ENCODE results near the gene SSBP3. TPM values are rescaled to one million over a fixed set of nuclear protein-coding genes. Genes with fewer than 3 reads are reported as not detected.

Gene SSBP3
- total and polyA plus RNA-seq, 9 of the 15 experiments (the other 6 are each of a cell fraction or from before 2014, with no cell fraction given) = 8.7 to 108 (median 33.8) TPM

- POLR2A ChIA-PET = interaction anchor here (0.6 to 1.8 kb wide), 4 partner anchors 9 to 234 kb away, joined by 3 to 5 read pairs (median 4); no protein-coding TSS in a partner anchor
- Histone ChIP-seq H4K20me1 (replicated peaks; ENCODE audit: control insufficient read depth, insufficient read depth, low read length) (peaks cover 68% of the 10 kb centered on the region), H3K79me2 (ENCODE audit: control insufficient read depth, insufficient read depth, low read length) (peaks cover 91% of the 10 kb centered on the region)
- TF ChIP-seq ZNF707 (CRISPR knock-in tag; conservative IDR thresholded peaks at IDR 0.05) (no peak), NCOA1 (IDR thresholded peaks at IDR 0.05; ENCODE audit: low read depth) (no peak), NFRKB (IDR thresholded peaks at IDR 0.05; ENCODE audit: low read depth) (no peak), HNRNPUL1 (IDR thresholded peaks at IDR 0.05; ENCODE audit: low read length) (no peak), TAF1 (IDR thresholded peaks at IDR 0.05; ENCODE audit: control insufficient read depth, extremely low read depth, insufficient read depth, low read length, severe bottlenecking) (no peak), NCOA2 (IDR thresholded peaks at IDR 0.05; ENCODE audit: partially characterized antibody in 2 of 2) (no peak), CBFA2T2 (conservative IDR thresholded peaks at IDR 0.05) (no peak), RBBP5 (IDR thresholded peaks at IDR 0.05; ENCODE audit: borderline replicate concordance, insufficient read depth, low read length, poor library complexity, severe bottlenecking) (no peak), DPF2 (IDR thresholded peaks at IDR 0.05) (no peak), LCOR (CRISPR knock-in tag; IDR thresholded peaks at IDR 0.05) (no peak), ZNF197 (CRISPR knock-in tag; IDR thresholded peaks at IDR 0.05; ENCODE audit: low read depth) (no peak), FUS (optimal IDR thresholded peaks at IDR 0.05; ENCODE audit: low read depth, low read length) (no peak)
- TF ChIP-seq, protein P1, sequence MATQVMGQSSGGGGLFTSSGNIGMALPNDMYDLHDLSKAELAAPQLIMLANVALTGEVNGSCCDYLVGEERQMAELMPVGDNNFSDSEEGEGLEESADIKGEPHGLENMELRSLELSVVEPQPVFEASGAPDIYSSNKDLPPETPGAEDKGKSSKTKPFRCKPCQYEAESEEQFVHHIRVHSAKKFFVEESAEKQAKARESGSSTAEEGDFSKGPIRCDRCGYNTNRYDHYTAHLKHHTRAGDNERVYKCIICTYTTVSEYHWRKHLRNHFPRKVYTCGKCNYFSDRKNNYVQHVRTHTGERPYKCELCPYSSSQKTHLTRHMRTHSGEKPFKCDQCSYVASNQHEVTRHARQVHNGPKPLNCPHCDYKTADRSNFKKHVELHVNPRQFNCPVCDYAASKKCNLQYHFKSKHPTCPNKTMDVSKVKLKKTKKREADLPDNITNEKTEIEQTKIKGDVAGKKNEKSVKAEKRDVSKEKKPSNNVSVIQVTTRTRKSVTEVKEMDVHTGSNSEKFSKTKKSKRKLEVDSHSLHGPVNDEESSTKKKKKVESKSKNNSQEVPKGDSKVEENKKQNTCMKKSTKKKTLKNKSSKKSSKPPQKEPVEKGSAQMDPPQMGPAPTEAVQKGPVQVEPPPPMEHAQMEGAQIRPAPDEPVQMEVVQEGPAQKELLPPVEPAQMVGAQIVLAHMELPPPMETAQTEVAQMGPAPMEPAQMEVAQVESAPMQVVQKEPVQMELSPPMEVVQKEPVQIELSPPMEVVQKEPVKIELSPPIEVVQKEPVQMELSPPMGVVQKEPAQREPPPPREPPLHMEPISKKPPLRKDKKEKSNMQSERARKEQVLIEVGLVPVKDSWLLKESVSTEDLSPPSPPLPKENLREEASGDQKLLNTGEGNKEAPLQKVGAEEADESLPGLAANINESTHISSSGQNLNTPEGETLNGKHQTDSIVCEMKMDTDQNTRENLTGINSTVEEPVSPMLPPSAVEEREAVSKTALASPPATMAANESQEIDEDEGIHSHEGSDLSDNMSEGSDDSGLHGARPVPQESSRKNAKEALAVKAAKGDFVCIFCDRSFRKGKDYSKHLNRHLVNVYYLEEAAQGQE (IDR thresholded peaks at IDR 0.05; ENCODE audit: borderline replicate concordance) = no peak
- TF ChIP-seq, protein P1 (CRISPR knock-in tag; IDR thresholded peaks at IDR 0.05; ENCODE audit: low read depth) = no peak
- TF ChIP-seq, protein P2, sequence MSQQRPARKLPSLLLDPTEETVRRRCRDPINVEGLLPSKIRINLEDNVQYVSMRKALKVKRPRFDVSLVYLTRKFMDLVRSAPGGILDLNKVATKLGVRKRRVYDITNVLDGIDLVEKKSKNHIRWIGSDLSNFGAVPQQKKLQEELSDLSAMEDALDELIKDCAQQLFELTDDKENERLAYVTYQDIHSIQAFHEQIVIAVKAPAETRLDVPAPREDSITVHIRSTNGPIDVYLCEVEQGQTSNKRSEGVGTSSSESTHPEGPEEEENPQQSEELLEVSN (IDR thresholded peaks at IDR 0.05; ENCODE audit: borderline replicate concordance in 1 of 2, extremely low read depth in 1 of 2, insufficient read depth in 1 of 2, insufficient read length in 1 of 2, low read depth in 1 of 2, low read length in 1 of 2, poor library complexity in 1 of 2, severe bottlenecking in 1 of 2) = no peak
These were observed 82.3 kb downstream of the SSBP3 start for GRCh38 chr1:54323921-54324250.

More at GRCh38 chr1:54323921-54324250, 82.3 kb downstream of the SSBP3 start:
- CTCF ChIA-PET (ENCODE audit: low intra/inter-chr PET ratio) = no interaction called here
- intact Hi-C loops (cut with micrococcal nuclease) = no loop called here
- Histone ChIP-seq H3K4me2 (ENCODE audit: insufficient read depth, low read length) (no peak overlapping the region), H3K36me3 (ENCODE audit: control insufficient read depth, insufficient read depth, low read length) (peaks cover 26% of the 10 kb centered on the region; the same call in 2 of the 3 replicates), H3K4me3 (no peak overlapping the region), H2AFZ (ENCODE audit: low read depth, low read length) (no peak overlapping the region), H3K27me3 (ENCODE audit: control insufficient read depth in 2 of 2, insufficient read depth in 2 of 2, low read length in 2 of 2) (no peaks in the 10 kb centered on the region), H3K27ac (ENCODE audit: extremely low read depth, low read depth, low read length) (no peak overlapping the region), H3K4me1 (replicated peaks in 1 of 2; ENCODE audit: control insufficient read depth in 2 of 2, insufficient read depth in 2 of 2, low read length in 2 of 2) (peaks cover 14 to 24% of the 10 kb centered on the region in 2 experiments; a peak in 4 of 5 replicates), H3K9ac (ENCODE audit: insufficient read depth in 1 of 2, low read depth in 2 of 2, low read length in 2 of 2) (peak overlapping the region in 1 of 2 experiments; percentile 53; a peak in 1 of 4 replicates), H3K9me1 (ENCODE audit: control insufficient read depth, insufficient read depth, low read length) (peaks cover under 1% of the 10 kb centered on the region), H3K9me3 (replicated peaks; ENCODE audit: control insufficient read depth, insufficient read depth, low read depth, low read length) (no peaks in the 10 kb centered on the region)
- in situ Hi-C loops (cut with MboI) = loop anchor here (5.0 to 25.0 kb wide), 2 partner anchors 78 to 163 kb away; no protein-coding TSS in a partner anchor
- WGBS (ENCODE audit: insufficient coverage, low coverage, missing lambda C conversion rate) = 89% methylated on average over 6 of the region's 6 CpGs
- no TSS peak for BruUV-seq (replicated peaks)
- no peak for DNase-seq (ENCODE audit: extremely low read depth in 1 of 4, low spot score in 3 of 4)
- no peak for ATAC-seq
- no peak for FAIRE-seq
